ENCODE data around the gene MAPKAPK2.
A peak's percentile ranks its signal among the peaks of the same experiment; 100 is the strongest.
"Not testable (repeated sequence)": the region's sequence is repeated elsewhere in the genome, so short reads cannot be mapped to it uniquely, and the experiment has no call there.

Gene MAPKAPK2

DNA sequence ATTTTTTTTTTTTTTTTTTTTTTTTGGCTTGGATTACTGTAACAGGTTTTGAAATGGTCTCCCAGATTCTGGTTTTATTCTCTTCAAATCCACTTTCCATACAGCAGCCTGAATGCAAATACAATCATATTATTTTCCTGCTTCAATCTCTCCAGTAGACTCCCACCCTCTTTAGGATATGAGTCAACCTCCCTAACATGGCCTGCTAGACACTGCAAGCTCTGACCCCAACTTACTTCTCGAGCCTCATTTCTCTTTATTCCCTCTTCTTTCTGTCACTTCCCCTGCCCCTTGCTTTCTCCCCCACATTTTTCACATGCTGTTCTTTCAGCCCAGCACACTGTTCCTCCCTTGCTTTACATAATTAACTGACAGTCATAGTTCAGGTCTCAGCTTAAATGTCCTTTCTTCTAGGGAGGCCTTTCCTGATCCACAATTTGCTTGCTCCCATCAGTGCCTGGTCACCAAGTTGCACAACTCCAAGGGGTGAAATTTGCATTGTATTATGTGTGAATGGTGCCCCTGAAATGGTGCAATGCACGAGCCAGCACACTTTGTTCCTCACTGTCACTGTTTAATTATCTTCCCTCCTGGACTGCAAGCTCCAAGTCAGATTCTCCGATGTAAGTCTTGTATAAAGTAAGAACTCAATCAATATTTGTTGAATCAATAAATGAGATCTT is 63.8 kb downstream of the MAPKAPK2 start:
- no peak for DNase-seq

DNA sequence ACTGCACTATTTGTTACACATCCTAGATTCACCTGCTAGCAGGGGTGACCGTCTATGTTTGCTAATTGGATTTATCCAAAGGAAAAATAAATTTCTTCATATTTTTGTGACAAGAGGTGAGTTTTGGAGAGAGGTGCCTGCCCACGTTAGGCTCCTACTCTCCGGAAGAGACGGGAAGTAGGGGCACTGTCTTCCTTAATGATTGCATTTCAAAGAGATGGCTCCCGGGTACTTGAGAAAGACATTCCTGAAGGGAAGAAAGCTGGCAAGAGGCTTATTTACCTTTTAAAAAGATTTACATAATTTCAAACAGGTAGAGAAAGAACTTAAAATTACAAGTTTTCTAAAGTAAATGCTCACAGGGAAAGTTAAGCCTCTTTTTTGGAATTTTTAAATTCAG is 67.2 kb downstream of the MAPKAPK2 start:
- DNase-seq, result no peak

DNA sequence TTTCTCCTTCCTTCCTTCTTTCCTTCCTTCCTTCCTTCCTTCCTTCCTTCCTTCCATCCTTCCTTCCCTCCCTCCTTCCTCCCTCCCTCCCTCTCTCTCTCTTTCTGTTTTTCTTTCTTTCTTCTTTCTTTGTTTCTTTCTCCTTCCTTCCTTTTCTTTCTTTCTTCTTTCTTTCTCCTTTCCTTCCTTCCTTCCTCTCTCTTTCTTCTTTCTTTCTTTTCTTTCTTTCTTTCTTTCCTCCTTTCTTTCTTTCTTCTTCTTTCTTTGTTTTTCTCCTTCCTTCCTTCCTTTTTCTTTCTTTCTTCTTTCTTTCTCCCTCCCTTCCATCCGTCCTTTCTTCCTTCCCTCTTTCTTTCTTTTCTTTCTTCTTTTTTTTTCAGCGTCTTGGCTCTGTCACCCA is 67.8 kb downstream of the MAPKAPK2 start:
- no peak for DNase-seq

DNA sequence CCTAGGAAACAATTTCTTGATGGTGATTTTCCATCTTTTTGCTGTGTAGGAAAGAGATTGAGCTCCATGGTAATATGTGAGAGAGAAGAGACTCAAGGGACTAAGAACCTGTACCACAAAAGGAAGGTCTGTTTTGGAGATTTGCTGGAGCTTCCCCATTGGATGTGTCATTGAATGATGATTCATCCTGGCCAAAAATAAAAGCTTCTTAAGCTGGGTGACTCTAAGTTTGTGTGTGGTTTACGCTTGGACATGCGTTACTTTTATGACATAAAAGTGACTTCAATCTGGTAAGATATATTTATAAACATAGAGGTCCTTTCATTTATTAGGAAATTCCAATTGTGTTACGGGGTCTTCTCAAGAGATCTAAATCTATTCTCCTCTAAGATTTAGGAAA is 68.4 kb downstream of the MAPKAPK2 start:
- DNase-seq, result no peak

DNA sequence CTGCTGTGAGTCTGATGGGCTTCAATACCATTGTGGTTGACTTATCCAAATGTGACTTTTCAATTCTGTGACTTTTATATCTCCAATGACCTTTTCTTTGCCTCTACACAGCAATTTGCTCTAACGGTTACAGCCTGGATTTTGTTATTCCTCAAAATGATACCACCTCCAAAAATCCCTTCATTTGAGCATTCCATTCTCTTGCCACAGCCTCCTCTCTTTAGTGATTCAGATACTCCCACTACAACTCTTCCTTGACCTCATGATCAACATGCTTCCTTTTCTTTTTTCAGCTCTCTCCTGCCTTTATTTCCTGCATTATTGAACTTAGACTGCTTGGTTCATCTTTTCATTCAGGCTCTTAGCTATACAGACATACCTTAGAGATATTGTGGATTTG is 69.3 kb downstream of the MAPKAPK2 start:
- DNase-seq, result no peak

- no peak for DNase-seq
Measured at GRCh38 chr1:206757524-206758266, 73.0 kb downstream of the MAPKAPK2 start.

DNA sequence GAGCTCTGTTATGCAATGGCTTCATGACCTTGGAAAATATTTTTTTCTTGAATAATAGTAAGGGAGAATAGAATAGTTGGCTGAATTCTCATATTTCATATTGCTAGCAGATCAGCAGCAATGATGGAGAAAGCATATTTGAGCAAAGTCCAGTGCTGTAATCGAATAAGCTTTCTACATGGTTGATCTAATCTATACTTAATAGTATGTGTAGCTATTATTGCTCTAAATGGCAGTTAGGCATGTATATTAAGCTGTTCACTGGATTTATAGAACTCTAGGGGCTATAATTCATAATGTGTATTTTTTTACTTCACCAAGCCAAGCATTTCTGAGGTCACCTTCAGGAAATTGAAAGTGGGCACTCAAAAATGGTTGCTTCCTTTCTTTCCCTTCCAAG is 75.9 kb downstream of the MAPKAPK2 start:
- no peak for DNase-seq

GRCh38 chr1:206761159-206761768 is 76.6 kb downstream of the MAPKAPK2 start:
- DNase-seq, result no peak

GRCh38 chr1:206762741-206763364 is 78.1 kb downstream of the MAPKAPK2 start:
- not testable (repeated sequence) for DNase-seq

GRCh38 chr1:206765771-206766170 is 81.1 kb downstream of the MAPKAPK2 start:
- not testable (repeated sequence) for DNase-seq

- DNase-seq, result peak; percentile 76
Measured at GRCh38 chr1:206766251-206766856, 81.6 kb downstream of the MAPKAPK2 start.

DNA sequence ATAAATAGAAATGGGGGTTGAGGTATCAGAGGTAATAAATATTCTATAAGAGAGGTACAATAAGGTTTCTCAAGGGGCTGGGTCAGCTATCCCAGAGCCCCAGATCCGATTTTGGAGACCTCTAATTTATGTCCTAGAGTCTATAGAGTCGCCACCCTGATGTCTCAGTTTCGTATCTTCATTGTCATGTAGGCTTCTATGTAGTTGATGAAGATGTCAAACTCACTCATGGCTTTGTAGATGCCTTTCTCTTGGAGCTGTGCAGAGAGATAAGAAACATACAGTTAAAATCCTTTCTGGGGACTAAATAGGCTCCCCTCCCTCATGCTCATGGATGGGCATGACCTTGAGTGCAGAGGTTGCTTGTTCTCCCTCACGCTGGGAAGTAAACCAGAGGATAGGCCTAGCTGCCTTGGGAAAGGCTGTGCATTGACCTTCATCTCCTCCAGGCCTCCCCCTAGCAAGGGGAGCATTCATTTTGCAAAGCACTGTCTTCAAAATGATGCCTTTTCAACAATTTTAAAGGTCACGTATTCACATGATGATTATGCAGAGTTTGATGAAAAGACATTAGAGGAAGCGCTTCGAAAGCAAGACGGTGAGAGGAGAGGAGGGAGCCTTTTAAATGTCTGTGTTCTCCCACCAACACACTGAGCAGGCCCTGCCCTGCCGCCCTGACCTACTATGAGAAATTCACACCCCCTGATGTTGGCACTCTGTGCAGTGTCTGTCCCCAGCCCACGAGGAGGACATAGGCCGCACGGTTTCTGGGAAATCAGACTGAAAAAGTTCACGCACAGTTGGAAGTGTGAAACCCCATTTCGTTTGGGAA is 84.0 kb downstream of the MAPKAPK2 start:
- no peak for DNase-seq

DNA sequence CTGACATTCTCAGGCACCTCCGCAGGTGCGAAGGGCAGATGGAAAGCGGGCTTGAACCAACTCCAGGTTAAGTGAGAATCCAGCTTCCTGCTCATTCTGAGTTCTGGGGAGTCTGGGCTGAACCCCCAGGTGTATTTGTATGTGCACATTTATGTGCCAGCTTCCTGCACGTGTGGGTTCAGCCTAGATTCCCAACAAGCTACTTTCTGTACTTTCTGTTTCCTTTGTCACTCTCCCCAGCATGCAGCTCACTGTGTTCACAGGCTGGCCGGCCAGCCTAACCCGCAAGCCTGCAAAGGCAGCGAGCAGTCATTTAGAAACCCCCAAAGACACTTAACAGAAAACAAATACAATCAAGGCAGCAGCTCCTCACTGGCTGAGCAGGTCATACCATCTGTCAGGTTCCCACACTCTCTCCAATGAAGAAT is 84.6 kb downstream of the MAPKAPK2 start:
- peak; percentile 37 for DNase-seq

DNA sequence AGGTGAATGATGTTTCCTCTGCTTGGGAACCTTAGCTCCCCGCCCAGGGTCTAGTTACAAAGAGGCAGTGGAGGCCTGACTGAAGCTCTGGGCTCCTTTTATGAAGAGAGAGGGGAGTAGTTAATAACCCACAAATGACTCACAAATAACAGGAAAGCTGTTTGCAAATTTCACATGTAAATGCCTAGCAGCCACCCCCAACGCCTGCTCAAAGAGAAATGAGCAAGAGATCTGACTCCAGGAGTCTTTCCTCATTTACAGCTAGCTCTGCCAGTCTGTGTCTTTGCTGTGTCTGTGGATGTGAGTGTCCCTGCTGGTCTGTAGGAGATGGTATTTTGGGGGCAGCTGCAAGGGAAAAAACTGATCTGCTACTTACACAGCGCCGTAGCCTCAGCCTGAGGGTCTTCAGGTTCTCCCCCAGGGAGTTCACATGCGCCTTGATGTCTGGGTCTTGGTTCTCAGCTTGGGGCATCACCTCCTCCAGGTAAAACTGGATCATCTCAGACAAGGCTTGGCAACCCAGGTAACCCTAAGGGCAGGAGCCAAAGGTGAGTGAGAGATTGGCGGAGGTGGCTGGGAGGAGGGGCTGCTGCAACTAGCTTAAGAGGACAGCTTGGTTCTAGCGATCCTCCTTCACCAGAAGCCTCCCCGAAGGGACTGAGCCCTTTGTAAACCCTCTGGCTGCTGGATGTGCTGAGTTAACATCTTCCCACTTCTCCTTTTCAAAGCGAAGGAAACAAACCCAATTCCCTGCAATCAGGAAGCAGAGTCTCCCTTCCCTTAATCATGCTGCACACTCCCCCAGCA is 86.0 kb downstream of the MAPKAPK2 start, which contains the start of gene IL19:
Gene IL19 (plus strand): TSS at position 243 of the 807 bp plus-strand sequence. CDS start 65,890 bp downstream, outside the sequence.
- peak; percentile 45 for DNase-seq

DNA sequence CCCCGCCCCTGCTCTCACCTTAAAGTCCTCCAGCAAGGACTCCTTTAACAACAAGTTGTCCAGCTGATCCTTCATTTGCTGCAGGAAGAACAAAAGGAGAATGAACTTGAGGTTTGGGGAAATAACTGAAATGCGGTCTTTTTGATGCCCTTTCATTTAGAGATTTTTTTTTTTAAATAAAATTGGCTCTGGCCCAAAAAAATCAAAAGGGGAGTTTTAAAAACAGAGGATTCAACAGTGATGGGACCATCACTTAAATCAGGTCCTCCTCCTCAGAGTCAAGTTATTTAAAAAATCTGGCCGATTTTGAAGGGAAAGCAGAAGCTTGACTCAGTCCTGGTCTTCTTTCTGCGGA is 86.6 kb downstream of the MAPKAPK2 start:
- no peak for DNase-seq

- peak; percentile 25 for DNase-seq
Measured at GRCh38 chr1:206772243-206772937, 87.7 kb downstream of the MAPKAPK2 start, which contains the start of gene IL10. IL10 (minus strand) TSS chr1:206772494; CDS start chr1:206772435, 59 bp downstream.

DNA sequence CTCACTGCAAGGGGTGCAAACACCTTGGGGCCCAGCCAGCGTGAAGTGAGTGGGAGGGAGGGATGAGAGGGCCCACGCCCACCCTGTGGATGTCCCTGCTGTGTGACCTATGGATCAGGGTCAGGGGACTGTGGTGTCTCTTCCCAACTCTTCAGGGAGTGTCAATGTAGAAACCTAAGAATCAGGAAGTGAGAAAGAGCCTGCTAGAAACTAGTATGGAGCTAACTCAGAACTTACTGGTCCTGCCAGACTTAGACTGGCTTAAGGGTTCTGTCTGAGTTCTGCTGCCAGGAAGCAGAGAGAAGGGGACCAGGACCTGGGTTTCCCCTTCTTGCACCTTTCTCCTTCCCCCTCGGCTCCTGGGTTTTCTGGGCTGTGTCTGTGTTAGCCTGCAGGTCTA is 89.4 kb downstream of the MAPKAPK2 start:
- no peak for DNase-seq

DNA sequence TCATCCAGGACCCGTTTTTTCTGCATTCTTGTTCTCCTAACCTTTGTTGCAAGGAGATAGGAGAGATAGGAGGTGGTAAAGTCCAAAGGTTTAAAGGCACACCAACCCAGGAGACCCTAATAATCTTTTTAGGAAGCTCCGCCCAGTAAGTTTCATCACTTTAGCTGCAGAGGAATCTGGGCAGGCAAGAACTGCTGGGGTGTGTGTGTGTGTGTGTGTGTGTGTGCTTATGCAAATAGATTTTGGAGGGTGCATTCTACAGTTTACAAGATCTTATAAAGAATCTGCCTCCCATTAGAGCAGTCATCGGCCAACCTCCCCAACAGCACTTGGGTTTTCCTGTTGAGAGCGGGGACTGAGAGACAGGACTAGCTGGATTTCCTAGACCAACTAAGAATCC is 91.5 kb downstream of the MAPKAPK2 start:
- no peak for DNase-seq

DNA sequence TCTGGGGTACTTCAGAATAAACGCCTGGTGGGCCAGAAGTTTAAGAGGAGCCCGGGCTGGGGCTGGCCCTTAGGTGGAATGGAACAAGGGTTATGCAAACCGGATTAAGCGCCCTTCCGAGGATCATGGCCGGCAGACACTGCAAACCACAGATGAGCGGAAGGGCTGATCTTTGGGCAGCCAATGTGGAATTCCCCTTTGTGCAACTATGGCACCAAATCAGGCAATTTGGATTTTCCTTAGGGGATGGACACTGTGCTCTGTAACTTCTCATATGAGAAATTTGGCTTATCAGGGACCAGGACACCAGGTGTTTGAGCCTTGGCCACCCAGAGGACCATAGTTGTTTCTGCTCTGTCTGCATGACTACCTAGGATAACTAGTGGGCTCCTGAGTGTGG is 93.3 kb downstream of the MAPKAPK2 start:
- no peak for DNase-seq

DNA sequence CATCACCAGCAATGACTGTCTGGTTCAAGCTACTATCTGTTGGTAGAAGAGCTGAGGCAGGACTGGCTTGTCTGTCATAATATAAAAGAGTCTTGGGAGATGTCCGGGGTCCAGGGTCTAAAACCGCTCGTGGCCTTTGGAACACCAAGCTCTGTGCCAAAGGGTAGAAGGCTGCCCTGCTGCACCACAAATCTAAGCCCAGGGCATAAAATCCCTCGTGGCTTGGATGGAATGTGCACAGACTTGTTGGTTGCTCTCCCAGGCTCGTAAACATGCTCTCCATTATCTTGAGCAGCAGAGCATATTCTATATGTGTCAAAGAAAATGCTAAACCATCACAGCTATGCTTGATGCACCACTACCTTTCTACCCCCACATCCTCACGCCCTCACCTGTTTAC is 94.2 kb downstream of the MAPKAPK2 start:
- DNase-seq, result not testable (repeated sequence)

DNA sequence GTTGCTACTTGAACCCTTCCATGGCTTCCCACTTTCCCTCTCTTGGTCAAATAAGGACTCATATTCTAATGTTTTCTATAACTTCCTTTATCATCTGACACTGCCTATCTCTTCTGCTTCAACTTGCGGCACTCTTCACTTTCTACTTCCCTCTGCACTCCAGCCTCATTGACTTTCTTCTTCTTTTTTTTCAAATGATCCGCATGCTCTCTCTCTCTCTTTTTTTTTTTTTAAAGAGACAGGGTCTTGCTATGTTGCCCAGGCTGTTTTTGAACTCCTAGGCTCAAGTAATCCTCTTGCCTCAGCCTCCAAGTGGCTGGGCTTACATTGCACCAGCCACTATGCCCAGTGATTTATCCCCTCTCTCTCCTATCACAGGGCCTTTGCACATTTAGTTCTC is 94.9 kb downstream of the MAPKAPK2 start:
- DNase-seq, result no peak
